GM12878 (cell line): Measurements from ENCODE around the gene EHD1. TPM values are rescaled to one million over a fixed set of nuclear protein-coding genes. Genes with fewer than 3 reads are reported as not detected.

ENCODE experiments used
- BHLHE40 ChIP-seq, 2 experiments: fragments of 450-650 bp in 1 of 2; IDR thresholded peaks; 2 replicates each; pipeline ENCODE4 v1.6.1; 2011 to 2017; ENCODE audit warnings: low read depth in 2 of 2, borderline replicate concordance in 1 of 2, improper control_type of control experiment in 1 of 2, low read length in 1 of 2, mild to moderate bottlenecking in 1 of 2
- CBX3 ChIP-seq: fragments of 200-600 bp; sonication (generic); IDR thresholded peaks from 2 replicates; pipeline ENCODE4 v1.6.1; 2016; ENCODE audit warnings: low read depth, borderline replicate concordance
- EED ChIP-seq: sonication (generic); IDR thresholded peaks from 2 replicates; pipeline ENCODE4 v1.6.1; 2016; ENCODE audit warnings: antibody characterized with exemption, low read depth
- EGR1 ChIP-seq, 2 experiments: IDR thresholded peaks; 1 replicate in 1 of 2; 2 replicates in 1 of 2; pipeline ENCODE4 v1.6.1; 2011 to 2012; ENCODE audit warnings: low read depth in 2 of 2, low read length in 2 of 2, borderline replicate concordance in 1 of 2, mild to moderate bottlenecking in 1 of 2, moderate library complexity in 1 of 2
- ESRRA ChIP-seq: IDR thresholded peaks from 2 replicates; pipeline ENCODE4 v1.6.1; 2012; ENCODE audit warnings: mild to moderate bottlenecking, low read length, improper control_type of control experiment
- FOXK2 ChIP-seq: fragments of 450-650 bp; IDR thresholded peaks from 2 replicates; pipeline ENCODE4 v1.6.1; 2017; ENCODE audit warnings: mild to moderate bottlenecking, moderate library complexity
- HDAC2 ChIP-seq: fragments of 200-600 bp; sonication (generic); IDR thresholded peaks from 2 replicates; pipeline ENCODE4 v1.6.1; 2017
- IKZF1 ChIP-seq: fragments of 450-650 bp; conservative IDR thresholded peaks from 2 replicates; pipeline ENCODE4 v1.6.1; 2017; ENCODE audit warnings: antibody characterized with exemption, mild to moderate bottlenecking
- JUND ChIP-seq: IDR thresholded peaks from 2 replicates; pipeline ENCODE4 v1.6.1; 2012; ENCODE audit warnings: low read depth, mild to moderate bottlenecking, low read length, improper control_type of control experiment, moderate library complexity
- KAT2A ChIP-seq: conservative IDR thresholded peaks from 2 replicates; pipeline ENCODE4 v1.6.1; 2011; ENCODE audit warnings: low read depth, low read length; ENCODE audit not compliant: control insufficient read depth
- KDM1A ChIP-seq: fragments of 200-600 bp; sonication (generic); IDR thresholded peaks from 2 replicates; pipeline ENCODE4 v1.6.1; 2016; ENCODE audit warnings: borderline replicate concordance
- MEF2B ChIP-seq: fragments of 450-650 bp; IDR thresholded peaks from 2 replicates; pipeline ENCODE4 v1.6.1; 2018; ENCODE audit warnings: mild to moderate bottlenecking, moderate library complexity; ENCODE audit not compliant: partially characterized antibody, poor library complexity, severe bottlenecking
- MYB ChIP-seq: fragments of 150-350 bp; IDR thresholded peaks from 2 replicates; pipeline ENCODE4 v1.6.1; 2014; ENCODE audit warnings: mild to moderate bottlenecking, low read depth, low read length, borderline replicate concordance
- PAX8 ChIP-seq: fragments of 450-650 bp; IDR thresholded peaks from 2 replicates; pipeline ENCODE4 v1.6.1; 2017; ENCODE audit warnings: mild to moderate bottlenecking, moderate library complexity
- RAD51 ChIP-seq: fragments of 450-650 bp; IDR thresholded peaks from 2 replicates; pipeline ENCODE4 v1.6.1; 2016; ENCODE audit warnings: moderate library complexity, mild to moderate bottlenecking, inconsistent platforms
- SMAD5 ChIP-seq: IDR thresholded peaks from 2 replicates; pipeline ENCODE4 v1.6.1; 2016; ENCODE audit warnings: antibody characterized with exemption, low read depth
- TAF1 ChIP-seq: IDR thresholded peaks from 2 replicates; pipeline ENCODE4 v1.6.1; 2011; ENCODE audit warnings: mild to moderate bottlenecking, low read depth, low read length, borderline replicate concordance
- ZNF24 ChIP-seq: fragments of 450-650 bp; IDR thresholded peaks from 2 replicates; pipeline ENCODE4 v1.6.1; 2017; ENCODE audit warnings: antibody characterized with exemption, mild to moderate bottlenecking
- polyA plus RNA-seq, 11 experiments: library from polyadenylated mRNA; depleted of rRNA in 4 of 11; unstranded in 6 of 11; stranded (reverse) in 5 of 11; fragments of >200 nt; fragmentation: Nextera tagmentation in 4 of 11; fragmentation: Illumina TruSeq in 1 of 11; extraction: Ambion mirVana in 4 of 11; extraction: Trizol in 1 of 11; gene quantifications; 1 replicate in 1 of 11; 2 replicates in 10 of 11; pipeline versions ENCODE4 v1.2.1 to v1.2.3, GENCODE V29; 2011 to 2016; ENCODE audit warnings: inconsistent platforms in 2 of 11, missing spikeins in 2 of 11, low read depth in 1 of 11
- total RNA-seq, 4 experiments: library from RNA; depleted of rRNA in 3 of 4; stranded (reverse); fragments of >200 nt in 3 of 4; fragmentation: Illumina TruSeq in 1 of 4; extraction: Trizol in 1 of 4; gene quantifications; 2 replicates each; pipeline versions ENCODE4 v1.2.1 to v1.2.3, GENCODE V29; 2013 to 2021
- TF ChIP-seq, protein P1 (sequence below): fragments of 450-650 bp; IDR thresholded peaks from 2 replicates; pipeline ENCODE4 v1.6.1; 2017; ENCODE audit warnings: low read depth, mild to moderate bottlenecking, moderate library complexity
- TF ChIP-seq, protein P2 (sequence below): IDR thresholded peaks from 2 replicates; pipeline ENCODE4 v1.6.1; 2012; ENCODE audit warnings: improper control_type of control experiment, low read depth, low read length; ENCODE audit not compliant: insufficient replicate concordance
- TF ChIP-seq, protein P3 (sequence below): fragments of 450-650 bp; conservative IDR thresholded peaks from 2 replicates; pipeline ENCODE4 v1.6.1; 2017; ENCODE audit warnings: mild to moderate bottlenecking, moderate library complexity

Gene EHD1
- total and polyA plus RNA-seq, 10 of the 15 experiments (the other 5 are each of a cell fraction or from before 2014, with no cell fraction given): 1.0 to 165 (median 66.5) TPM

DNA sequence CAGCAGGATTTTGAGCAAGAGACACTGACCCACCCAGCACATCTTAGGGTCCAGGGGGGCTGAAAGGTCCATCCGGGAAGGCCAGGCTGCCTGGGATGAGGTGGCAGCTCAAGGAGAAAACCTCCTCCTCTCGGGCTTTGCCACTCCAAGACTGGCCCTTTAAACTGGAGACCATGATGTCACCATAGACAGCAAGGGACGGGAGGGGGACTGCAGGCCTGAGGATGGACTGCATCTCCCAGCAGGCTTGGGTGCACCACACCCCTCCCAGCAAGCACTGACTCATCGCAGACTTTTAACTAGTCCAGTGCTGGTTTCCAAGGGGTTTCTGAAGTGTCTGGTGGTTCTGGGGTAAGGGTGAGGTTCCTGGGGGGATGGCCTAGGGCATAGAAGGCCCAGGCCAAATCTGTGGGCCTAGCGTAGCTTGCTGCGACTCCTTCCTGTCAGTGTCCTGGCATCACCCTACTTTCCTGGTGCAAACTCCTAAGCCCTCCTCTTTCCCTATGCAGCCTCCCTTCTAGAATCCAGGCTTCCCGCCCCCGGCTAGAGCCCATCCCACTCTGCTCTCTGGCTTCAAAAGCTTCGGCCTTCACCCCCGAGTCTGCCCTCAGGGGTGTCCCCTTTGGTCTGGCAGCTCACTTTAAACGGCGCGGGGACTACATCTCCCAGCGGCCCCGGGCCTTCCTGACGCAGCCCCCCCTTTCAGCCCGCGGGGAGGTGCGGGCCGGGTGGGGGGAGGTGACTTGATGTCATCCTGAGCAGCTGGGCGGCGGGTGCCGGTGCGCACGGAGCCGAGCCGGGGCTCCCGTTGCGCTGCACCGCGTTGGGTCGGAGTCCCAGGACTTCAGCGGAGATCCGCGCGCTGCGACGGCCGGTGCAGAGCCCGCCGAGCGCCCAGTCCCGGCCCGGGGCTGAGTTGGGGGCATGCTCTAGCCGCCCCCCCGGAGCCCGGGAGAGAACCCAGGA lies 45.8 kb upstream of the EHD1 start, which contains the start of gene PPP2R5B (continued):
- TF ChIP-seq TAF1: peak; percentile 37; the same call in 1 of the 2 replicates
- peak; percentile 95 for TF ChIP-seq IKZF1
- TF ChIP-seq RAD51: no peak
- no peak for TF ChIP-seq KAT2A
- TF ChIP-seq ESRRA: no peak
- TF ChIP-seq, protein P1, sequence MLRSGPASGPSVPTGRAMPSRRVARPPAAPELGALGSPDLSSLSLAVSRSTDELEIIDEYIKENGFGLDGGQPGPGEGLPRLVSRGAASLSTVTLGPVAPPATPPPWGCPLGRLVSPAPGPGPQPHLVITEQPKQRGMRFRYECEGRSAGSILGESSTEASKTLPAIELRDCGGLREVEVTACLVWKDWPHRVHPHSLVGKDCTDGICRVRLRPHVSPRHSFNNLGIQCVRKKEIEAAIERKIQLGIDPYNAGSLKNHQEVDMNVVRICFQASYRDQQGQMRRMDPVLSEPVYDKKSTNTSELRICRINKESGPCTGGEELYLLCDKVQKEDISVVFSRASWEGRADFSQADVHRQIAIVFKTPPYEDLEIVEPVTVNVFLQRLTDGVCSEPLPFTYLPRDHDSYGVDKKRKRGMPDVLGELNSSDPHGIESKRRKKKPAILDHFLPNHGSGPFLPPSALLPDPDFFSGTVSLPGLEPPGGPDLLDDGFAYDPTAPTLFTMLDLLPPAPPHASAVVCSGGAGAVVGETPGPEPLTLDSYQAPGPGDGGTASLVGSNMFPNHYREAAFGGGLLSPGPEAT: peak; percentile 98
- TF ChIP-seq MEF2B: no peak
- TF ChIP-seq SMAD5: no peak
- no peak for TF ChIP-seq PAX8
- TF ChIP-seq, protein P2, sequence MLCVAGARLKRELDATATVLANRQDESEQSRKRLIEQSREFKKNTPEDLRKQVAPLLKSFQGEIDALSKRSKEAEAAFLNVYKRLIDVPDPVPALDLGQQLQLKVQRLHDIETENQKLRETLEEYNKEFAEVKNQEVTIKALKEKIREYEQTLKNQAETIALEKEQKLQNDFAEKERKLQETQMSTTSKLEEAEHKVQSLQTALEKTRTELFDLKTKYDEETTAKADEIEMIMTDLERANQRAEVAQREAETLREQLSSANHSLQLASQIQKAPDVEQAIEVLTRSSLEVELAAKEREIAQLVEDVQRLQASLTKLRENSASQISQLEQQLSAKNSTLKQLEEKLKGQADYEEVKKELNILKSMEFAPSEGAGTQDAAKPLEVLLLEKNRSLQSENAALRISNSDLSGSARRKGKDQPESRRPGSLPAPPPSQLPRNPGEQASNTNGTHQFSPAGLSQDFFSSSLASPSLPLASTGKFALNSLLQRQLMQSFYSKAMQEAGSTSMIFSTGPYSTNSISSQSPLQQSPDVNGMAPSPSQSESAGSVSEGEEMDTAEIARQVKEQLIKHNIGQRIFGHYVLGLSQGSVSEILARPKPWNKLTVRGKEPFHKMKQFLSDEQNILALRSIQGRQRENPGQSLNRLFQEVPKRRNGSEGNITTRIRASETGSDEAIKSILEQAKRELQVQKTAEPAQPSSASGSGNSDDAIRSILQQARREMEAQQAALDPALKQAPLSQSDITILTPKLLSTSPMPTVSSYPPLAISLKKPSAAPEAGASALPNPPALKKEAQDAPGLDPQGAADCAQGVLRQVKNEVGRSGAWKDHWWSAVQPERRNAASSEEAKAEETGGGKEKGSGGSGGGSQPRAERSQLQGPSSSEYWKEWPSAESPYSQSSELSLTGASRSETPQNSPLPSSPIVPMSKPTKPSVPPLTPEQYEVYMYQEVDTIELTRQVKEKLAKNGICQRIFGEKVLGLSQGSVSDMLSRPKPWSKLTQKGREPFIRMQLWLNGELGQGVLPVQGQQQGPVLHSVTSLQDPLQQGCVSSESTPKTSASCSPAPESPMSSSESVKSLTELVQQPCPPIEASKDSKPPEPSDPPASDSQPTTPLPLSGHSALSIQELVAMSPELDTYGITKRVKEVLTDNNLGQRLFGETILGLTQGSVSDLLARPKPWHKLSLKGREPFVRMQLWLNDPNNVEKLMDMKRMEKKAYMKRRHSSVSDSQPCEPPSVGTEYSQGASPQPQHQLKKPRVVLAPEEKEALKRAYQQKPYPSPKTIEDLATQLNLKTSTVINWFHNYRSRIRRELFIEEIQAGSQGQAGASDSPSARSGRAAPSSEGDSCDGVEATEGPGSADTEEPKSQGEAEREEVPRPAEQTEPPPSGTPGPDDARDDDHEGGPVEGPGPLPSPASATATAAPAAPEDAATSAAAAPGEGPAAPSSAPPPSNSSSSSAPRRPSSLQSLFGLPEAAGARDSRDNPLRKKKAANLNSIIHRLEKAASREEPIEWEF: no peak
- TF ChIP-seq HDAC2: no peak
- no peak for TF ChIP-seq FOXK2
- TF ChIP-seq EGR1 (IDR thresholded peaks at IDR 0.05; ENCODE audit: borderline replicate concordance in 1 of 2, low read depth in 2 of 2, low read length in 2 of 2): no peak
- no peak for TF ChIP-seq ZNF24
- TF ChIP-seq JUND: peak; percentile 73; the same call in 1 of the 2 replicates
- TF ChIP-seq KDM1A: no peak
- no peak for TF ChIP-seq EED
- TF ChIP-seq BHLHE40 (IDR thresholded peaks at IDR 0.05; ENCODE audit: borderline replicate concordance in 1 of 2, low read depth in 2 of 2, low read length in 1 of 2): peak; percentile 60 to 84; a peak in 3 of 4 replicates
- TF ChIP-seq CBX3: no peak
- TF ChIP-seq, protein P3, sequence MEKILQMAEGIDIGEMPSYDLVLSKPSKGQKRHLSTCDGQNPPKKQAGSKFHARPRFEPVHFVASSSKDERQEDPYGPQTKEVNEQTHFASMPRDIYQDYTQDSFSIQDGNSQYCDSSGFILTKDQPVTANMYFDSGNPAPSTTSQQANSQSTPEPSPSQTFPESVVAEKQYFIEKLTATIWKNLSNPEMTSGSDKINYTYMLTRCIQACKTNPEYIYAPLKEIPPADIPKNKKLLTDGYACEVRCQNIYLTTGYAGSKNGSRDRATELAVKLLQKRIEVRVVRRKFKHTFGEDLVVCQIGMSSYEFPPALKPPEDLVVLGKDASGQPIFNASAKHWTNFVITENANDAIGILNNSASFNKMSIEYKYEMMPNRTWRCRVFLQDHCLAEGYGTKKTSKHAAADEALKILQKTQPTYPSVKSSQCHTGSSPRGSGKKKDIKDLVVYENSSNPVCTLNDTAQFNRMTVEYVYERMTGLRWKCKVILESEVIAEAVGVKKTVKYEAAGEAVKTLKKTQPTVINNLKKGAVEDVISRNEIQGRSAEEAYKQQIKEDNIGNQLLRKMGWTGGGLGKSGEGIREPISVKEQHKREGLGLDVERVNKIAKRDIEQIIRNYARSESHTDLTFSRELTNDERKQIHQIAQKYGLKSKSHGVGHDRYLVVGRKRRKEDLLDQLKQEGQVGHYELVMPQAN: peak; percentile 93
- TF ChIP-seq MYB: no peak
